OCI-LY7 (cell line): Measurements from ENCODE around the gene CTNNBL1. TPM values are rescaled to one million over a fixed set of nuclear protein-coding genes. Genes with fewer than 3 reads are reported as not detected.

ENCODE experiments used
- BruUV-seq: library from RNA; stranded (reverse); fragments of 400-500 nt; replicated peaks from 2 replicates; lab custom pipeline; 2021; lab: Mats Ljungman, UMichigan
- CTCF ChIA-PET: fragments of 300-600 bp; sonication (Branson Sonifier 250); formaldehyde crosslinking; loops from one replicate; lab custom pipeline; 2022; ENCODE audit warnings: antibody characterized with exemption; ENCODE audit not compliant: unreplicated experiment; lab: Charles Lee
- POLR2A ChIA-PET: fragments of 300-600 bp; sonication (Branson Sonifier 250); formaldehyde crosslinking; loops from one replicate; lab custom pipeline; 2022; ENCODE audit warnings: antibody characterized with exemption; lab: Charles Lee
- DNase-seq: peaks from one replicate; pipeline ENCODE4 v3.0.0-alpha.2; 2015; ENCODE audit warnings: low spot score
- H2AFZ ChIP-seq: fragments of 200-600 bp; sonication (generic), shearing (Covaris generic); 2 replicates; pipeline ENCODE4 v1.6.1; 2014; ENCODE audit warnings: mild to moderate bottlenecking, antibody characterized with exemption, low read length, moderate library complexity
- H3K27ac ChIP-seq: fragments of 200-600 bp; sonication (generic); 2 replicates; pipeline ENCODE4 v1.5.1; 2014; ENCODE audit warnings: mixed run types, low read depth, mild to moderate bottlenecking, moderate library complexity, low read length, inconsistent platforms; ENCODE audit not compliant: poor library complexity, severe bottlenecking
- H3K36me3 ChIP-seq: fragments of 200-600 bp; sonication (generic); 2 replicates; pipeline ENCODE4 v1.6.1; 2014; ENCODE audit warnings: mild to moderate bottlenecking, antibody characterized with exemption, low read length, moderate library complexity, mixed read lengths; ENCODE audit not compliant: insufficient read depth
- H3K4me1 ChIP-seq: fragments of 200-600 bp; sonication (generic); 2 replicates; pipeline ENCODE4 v1.5.1; 2014; ENCODE audit warnings: mild to moderate bottlenecking, low read length; ENCODE audit not compliant: insufficient read depth, poor library complexity, severe bottlenecking
- H3K4me2 ChIP-seq: fragments of 200-600 bp; sonication (generic); 2 replicates; pipeline ENCODE4 v1.6.1; 2014; ENCODE audit warnings: mild to moderate bottlenecking, low read length
- H3K4me3 ChIP-seq: fragments of 200-600 bp; sonication (generic); 2 replicates; pipeline ENCODE4 v1.5.1; 2014; ENCODE audit warnings: mild to moderate bottlenecking, low read depth, low read length; ENCODE audit not compliant: poor library complexity, severe bottlenecking
- H3K79me2 ChIP-seq: fragments of 200-600 bp; sonication (generic); 2 replicates; pipeline ENCODE4 v1.6.1; 2016; ENCODE audit warnings: low read depth, mild to moderate bottlenecking, low read length, moderate library complexity, mixed read lengths; ENCODE audit not compliant: insufficient read depth
- H3K9me2 ChIP-seq: fragments of 200-600 bp; sonication (generic); 2 replicates; pipeline ENCODE4 v1.6.1; 2016; ENCODE audit warnings: mild to moderate bottlenecking, low read length, mixed read lengths; ENCODE audit not compliant: insufficient read depth
- H3K9me3 ChIP-seq: fragments of 200-600 bp; sonication (generic); 2 replicates; pipeline ENCODE4 v1.6.1; 2014; ENCODE audit warnings: mild to moderate bottlenecking, mixed run types, low read length, mixed read lengths
- H4K20me1 ChIP-seq: fragments of 200-600 bp; sonication (generic); 2 replicates; pipeline ENCODE4 v1.6.1; 2014; ENCODE audit warnings: mild to moderate bottlenecking, antibody characterized with exemption, low read length, moderate library complexity, mixed read lengths; ENCODE audit not compliant: insufficient read depth
- EZH2phosphoT487 ChIP-seq: fragments of 200-600 bp; sonication (generic); IDR thresholded peaks from 2 replicates; pipeline ENCODE4 v1.6.1; 2018; ENCODE audit warnings: low read depth, borderline replicate concordance, mild to moderate bottlenecking, mixed run types, antibody characterized with exemption, low read length, moderate library complexity, mixed read lengths
- intact Hi-C: fragments of 100-400 bp; cut with micrococcal nuclease; formaldehyde crosslinking; loops from one replicate; pipeline ENCODE4 v1.10.0; 2022; ENCODE audit not compliant: unreplicated experiment
- total RNA-seq, 2 experiments: library from RNA; depleted of rRNA in 1 of 2; stranded (reverse); fragments of >200 nt in 1 of 2; shearing (Covaris generic) in 1 of 2; gene quantifications; 2 replicates each; pipeline ENCODE4 v1.2.3, GENCODE V29; 2014 to 2022
- TF ChIP-seq, protein P1 (sequence below): fragments of 200-600 bp; sonication (generic); conservative IDR thresholded peaks from 2 replicates; pipeline ENCODE4 v1.5.1; 2014; ENCODE audit warnings: mild to moderate bottlenecking, antibody characterized with exemption, low read length, moderate library complexity, mixed read lengths

CTNNBL1 gene
- total RNA-seq, 2 experiments from 2014 or later: 38.0 to 90.0 TPM

DNA sequence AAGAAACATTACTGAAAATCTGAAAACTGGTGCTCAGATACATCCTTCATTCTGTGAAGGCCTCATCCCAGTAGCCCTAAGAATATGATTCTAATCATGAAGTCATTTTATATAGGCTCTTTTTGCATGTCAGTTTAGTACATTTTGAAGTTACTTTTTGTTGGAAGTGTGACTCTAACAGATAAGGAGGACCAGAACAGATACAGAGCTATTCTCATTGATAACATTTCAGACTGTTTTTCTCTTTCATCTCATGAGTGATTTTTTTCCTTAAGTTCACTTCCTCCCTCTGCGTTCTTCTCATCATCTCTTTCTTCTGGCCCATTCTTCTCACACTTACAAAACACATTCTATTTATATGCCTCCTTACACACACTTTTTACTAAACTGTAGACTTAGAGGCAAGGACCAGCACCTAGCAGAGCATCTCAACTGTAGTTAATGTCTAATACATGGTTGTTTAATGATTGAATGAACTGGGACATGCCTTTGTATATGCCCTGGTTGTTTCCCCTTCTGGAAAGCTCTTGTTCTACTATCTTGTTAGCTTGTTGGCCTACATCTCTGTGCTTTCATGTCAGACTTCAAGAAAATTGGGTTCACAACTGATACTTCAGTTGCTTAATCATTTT lies 8.7 kb downstream of the CTNNBL1 start:
- intact Hi-C loops: no loop called here
- TF ChIP-seq EZH2phosphoT487: no peak
- TF ChIP-seq, protein P1, sequence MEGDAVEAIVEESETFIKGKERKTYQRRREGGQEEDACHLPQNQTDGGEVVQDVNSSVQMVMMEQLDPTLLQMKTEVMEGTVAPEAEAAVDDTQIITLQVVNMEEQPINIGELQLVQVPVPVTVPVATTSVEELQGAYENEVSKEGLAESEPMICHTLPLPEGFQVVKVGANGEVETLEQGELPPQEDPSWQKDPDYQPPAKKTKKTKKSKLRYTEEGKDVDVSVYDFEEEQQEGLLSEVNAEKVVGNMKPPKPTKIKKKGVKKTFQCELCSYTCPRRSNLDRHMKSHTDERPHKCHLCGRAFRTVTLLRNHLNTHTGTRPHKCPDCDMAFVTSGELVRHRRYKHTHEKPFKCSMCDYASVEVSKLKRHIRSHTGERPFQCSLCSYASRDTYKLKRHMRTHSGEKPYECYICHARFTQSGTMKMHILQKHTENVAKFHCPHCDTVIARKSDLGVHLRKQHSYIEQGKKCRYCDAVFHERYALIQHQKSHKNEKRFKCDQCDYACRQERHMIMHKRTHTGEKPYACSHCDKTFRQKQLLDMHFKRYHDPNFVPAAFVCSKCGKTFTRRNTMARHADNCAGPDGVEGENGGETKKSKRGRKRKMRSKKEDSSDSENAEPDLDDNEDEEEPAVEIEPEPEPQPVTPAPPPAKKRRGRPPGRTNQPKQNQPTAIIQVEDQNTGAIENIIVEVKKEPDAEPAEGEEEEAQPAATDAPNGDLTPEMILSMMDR: no peak
- H3K9me3 ChIP-seq: no peaks in the 10 kb centered on the region
- peaks cover under 1% of the 10 kb centered on the region for H3K4me1 ChIP-seq
- no TSS peak for BruUV-seq
- no peaks in the 10 kb centered on the region for H3K9me2 ChIP-seq
- ChIA-PET CTCF (no interaction called here), POLR2A (interaction anchor here (0.7 kb wide), 1 partner anchor 13 kb away, joined by 3 read pairs; no protein-coding TSS in a partner anchor)
- H3K27ac ChIP-seq: no peak overlapping the region
- peaks cover 11% of the 10 kb centered on the region; the same call in 1 of the 2 replicates for H4K20me1 ChIP-seq
- peaks cover 4% of the 10 kb centered on the region; the same call in 1 of the 2 replicates for H3K36me3 ChIP-seq
- no peak overlapping the region for H3K4me3 ChIP-seq
- H3K79me2 ChIP-seq: peaks cover 31% of the 10 kb centered on the region; the same call in 1 of the 2 replicates
- H2AFZ ChIP-seq: no peak overlapping the region
- H3K4me2 ChIP-seq: no peak overlapping the region
- no peak for DNase-seq

DNA sequence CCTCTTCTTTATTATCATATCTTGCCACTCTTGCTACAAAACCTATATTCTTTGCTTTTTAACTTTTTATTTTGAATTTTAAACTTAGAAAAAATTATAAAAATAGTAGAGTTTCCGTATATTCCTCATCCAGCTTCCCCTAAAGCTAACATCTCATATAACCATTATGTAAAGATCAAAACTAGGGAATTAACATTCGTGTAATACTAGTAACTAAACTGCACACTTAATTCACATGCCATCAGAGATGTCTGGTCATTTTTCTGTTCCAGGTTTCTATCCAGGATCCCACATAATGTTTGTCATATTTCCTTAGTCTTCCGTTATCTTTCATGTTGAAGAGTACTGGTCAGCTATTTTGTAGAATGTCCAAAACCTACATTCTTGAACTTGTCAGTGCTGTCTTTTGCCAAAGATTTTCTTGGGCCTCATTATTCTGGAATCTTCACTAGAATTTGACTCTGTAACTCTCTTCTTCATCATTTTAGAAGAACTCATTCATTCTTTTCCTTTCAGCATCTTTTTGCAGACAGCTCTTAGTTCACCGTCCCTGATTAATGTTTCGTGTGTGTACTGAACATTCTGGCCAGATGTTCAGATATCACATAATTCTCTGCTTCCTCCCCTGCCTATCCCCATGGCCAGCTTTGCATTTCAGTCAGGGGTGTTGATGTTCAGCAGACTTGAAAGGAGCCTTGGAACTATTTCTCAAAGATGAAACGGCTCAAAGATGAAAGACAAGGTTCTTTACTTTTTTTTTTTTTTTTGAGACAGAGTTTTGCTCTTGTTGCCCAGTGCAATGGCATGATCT lies 9.4 kb downstream of the CTNNBL1 start:
- CTCF ChIA-PET: no interaction called here
- peaks cover 26% of the 10 kb centered on the region for H3K79me2 ChIP-seq

More for the DNA sequence above, 9.4 kb downstream of the CTNNBL1 start:
- no peak overlapping the region for H3K4me2 ChIP-seq
- H2AFZ ChIP-seq: no peak overlapping the region
- POLR2A ChIA-PET: interaction anchor here (0.7 kb wide), 2 partner anchors 13 to 128 kb away, joined by 3 to 4 read pairs; no protein-coding TSS in a partner anchor
- BruUV-seq: no TSS peak
- no peak overlapping the region for H3K4me3 ChIP-seq
- no peak overlapping the region for H3K27ac ChIP-seq
- H3K9me2 ChIP-seq: no peaks in the 10 kb centered on the region
- TF ChIP-seq, protein P1: no peak
- TF ChIP-seq EZH2phosphoT487: no peak
- intact Hi-C loops: no loop called here
- H4K20me1 ChIP-seq: peaks cover 11% of the 10 kb centered on the region; the same call in 1 of the 2 replicates
- H3K4me1 ChIP-seq: no peaks in the 10 kb centered on the region
- 0 out of 2 replicates have a peak, but pooled peaks cover 3% of the 10 kb centered on the region for H3K36me3 ChIP-seq
- DNase-seq: no peak
- no peaks in the 10 kb centered on the region for H3K9me3 ChIP-seq
